ENCODE measurements around the gene CTNNA3.

CTNNA3 gene

GRCh38 chr10:66929375-66929774, 766.6 kb downstream of the CTNNA3 start:
- no peak overlapping the region for H2AFZ ChIP-seq (ENCODE audit: low read depth, low read length, severe bottlenecking)
- no peaks in the 10 kb centered on the region for H4K20me1 ChIP-seq (ENCODE audit: low read depth, low read length)
- H3K4me2 ChIP-seq (ENCODE audit: low read depth, low read length, poor library complexity, severe bottlenecking) = no peak overlapping the region
- no peak overlapping the region for H3K27ac ChIP-seq (ENCODE audit: low read depth, low read length)
- no peaks in the 10 kb centered on the region for H3F3A ChIP-seq (ENCODE audit: insufficient read depth)
- no peaks in the 10 kb centered on the region for H3K27me3 ChIP-seq (ENCODE audit: low read length)
- no peaks in the 10 kb centered on the region for H3K79me2 ChIP-seq (ENCODE audit: insufficient read depth, low read length)
- H3K9me2 ChIP-seq (replicated peaks; ENCODE audit: insufficient read depth, low read length) = no peaks in the 10 kb centered on the region
- no peak overlapping the region for H3K4me3 ChIP-seq (ENCODE audit: insufficient read depth, low read length, poor library complexity, severe bottlenecking)
- H3K9me3 ChIP-seq (ENCODE audit: insufficient read depth, low read length) = no peaks in the 10 kb centered on the region
- H3K9ac ChIP-seq (ENCODE audit: low read length) = no peak overlapping the region
- no peaks in the 10 kb centered on the region for H3K36me3 ChIP-seq (ENCODE audit: low read length)
- no peak for TF ChIP-seq CTCF (IDR thresholded peaks at IDR 0.05; ENCODE audit: insufficient read depth, low read length, poor library complexity, severe bottlenecking)
- no peak for TF ChIP-seq EZH2phosphoT487 (conservative IDR thresholded peaks at IDR 0.05; ENCODE audit: low read length)

GRCh38 chr10:66928776-66929175, 767.2 kb downstream of the CTNNA3 start:
- TF ChIP-seq EZH2phosphoT487 (conservative IDR thresholded peaks at IDR 0.05; ENCODE audit: low read length) = no peak
- no peak for TF ChIP-seq CTCF (IDR thresholded peaks at IDR 0.05; ENCODE audit: insufficient read depth, low read length, poor library complexity, severe bottlenecking)
- H2AFZ ChIP-seq (ENCODE audit: low read depth, low read length, severe bottlenecking) = no peak overlapping the region
- no peak overlapping the region for H3K27ac ChIP-seq (ENCODE audit: low read depth, low read length)
- H3F3A ChIP-seq (ENCODE audit: insufficient read depth) = no peaks in the 10 kb centered on the region
- H3K36me3 ChIP-seq (ENCODE audit: low read length) = no peaks in the 10 kb centered on the region
- no peaks in the 10 kb centered on the region for H3K9me3 ChIP-seq (ENCODE audit: insufficient read depth, low read length)
- H3K9me2 ChIP-seq (replicated peaks; ENCODE audit: insufficient read depth, low read length) = no peaks in the 10 kb centered on the region
- H3K27me3 ChIP-seq (ENCODE audit: low read length) = no peaks in the 10 kb centered on the region
- H3K4me3 ChIP-seq (ENCODE audit: insufficient read depth, low read length, poor library complexity, severe bottlenecking) = no peak overlapping the region
- H3K4me2 ChIP-seq (ENCODE audit: low read depth, low read length, poor library complexity, severe bottlenecking) = no peak overlapping the region
- no peaks in the 10 kb centered on the region for H4K20me1 ChIP-seq (ENCODE audit: low read depth, low read length)
- no peak overlapping the region for H3K9ac ChIP-seq (ENCODE audit: low read length)
- H3K79me2 ChIP-seq (ENCODE audit: insufficient read depth, low read length) = no peaks in the 10 kb centered on the region

- no peaks in the 10 kb centered on the region for H3K79me2 ChIP-seq (ENCODE audit: insufficient read depth, low read length)
- no peaks in the 10 kb centered on the region for H3K9me3 ChIP-seq (ENCODE audit: insufficient read depth, low read length)
- no peaks in the 10 kb centered on the region for H3K9me2 ChIP-seq (replicated peaks; ENCODE audit: insufficient read depth, low read length)
- no peaks in the 10 kb centered on the region for H4K20me1 ChIP-seq (ENCODE audit: low read depth, low read length)
- no peaks in the 10 kb centered on the region for H3K27me3 ChIP-seq (ENCODE audit: low read length)
- no peak overlapping the region for H3K27ac ChIP-seq (ENCODE audit: low read depth, low read length)
- H3K36me3 ChIP-seq (ENCODE audit: low read length) = no peaks in the 10 kb centered on the region
- H3K4me2 ChIP-seq (ENCODE audit: low read depth, low read length, poor library complexity, severe bottlenecking) = no peak overlapping the region
- H3F3A ChIP-seq (ENCODE audit: insufficient read depth) = no peaks in the 10 kb centered on the region
- H3K9ac ChIP-seq (ENCODE audit: low read length) = no peak overlapping the region
- H2AFZ ChIP-seq (ENCODE audit: low read depth, low read length, severe bottlenecking) = no peak overlapping the region
- TF ChIP-seq EZH2phosphoT487 (conservative IDR thresholded peaks at IDR 0.05; ENCODE audit: low read length) = no peak
- TF ChIP-seq CTCF (IDR thresholded peaks at IDR 0.05; ENCODE audit: insufficient read depth, low read length, poor library complexity, severe bottlenecking) = no peak
- H3K4me3 ChIP-seq (ENCODE audit: insufficient read depth, low read length, poor library complexity, severe bottlenecking) = no peak overlapping the region
Measured at GRCh38 chr10:66927971-66928770, 767.8 kb downstream of the CTNNA3 start.
